RCC 7860 (cell line): ENCODE measurements around the gene PGAP6.
"Not testable (repeated sequence)": the region's sequence is repeated elsewhere in the genome, so short reads cannot be mapped to it uniquely, and the experiment has no call there.

ENCODE experiments used
- DNase-seq: peaks from one replicate; pipeline ENCODE4 v3.0.0-alpha.2; 2015; ENCODE audit warnings: low spot score
- FAIRE-seq: peaks from 2 replicates; lab custom pipeline; 2012; peaks lifted over from hg19 to GRCh38; lab: Jason Lieb, UNC

PGAP6 gene

GRCh38 chr16:331181-331814 lies 50.5 kb downstream of the PGAP6 start:
- not testable (repeated sequence) for FAIRE-seq, DNase-seq

DNA sequence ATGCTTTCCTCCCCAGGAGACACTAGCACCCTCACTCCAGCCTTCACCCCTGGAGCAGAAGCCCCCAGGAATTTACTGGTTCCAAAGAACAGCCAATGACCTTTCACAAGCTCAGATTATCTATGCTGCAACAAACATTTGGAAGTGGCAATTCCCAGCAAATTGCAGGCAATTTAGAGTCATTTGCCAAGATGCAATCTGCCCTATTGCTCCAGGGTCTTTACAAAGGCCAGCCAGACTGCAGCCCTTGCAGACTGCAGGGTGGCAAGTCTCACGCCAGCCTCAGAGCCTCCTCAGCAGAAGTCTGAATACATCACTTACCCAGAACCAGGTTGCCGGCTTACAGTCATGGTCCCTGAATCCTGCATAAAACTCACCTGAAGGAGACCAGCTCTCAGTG lies 51.0 kb downstream of the PGAP6 start:
- DNase-seq (no peak), FAIRE-seq (no peak)

DNA sequence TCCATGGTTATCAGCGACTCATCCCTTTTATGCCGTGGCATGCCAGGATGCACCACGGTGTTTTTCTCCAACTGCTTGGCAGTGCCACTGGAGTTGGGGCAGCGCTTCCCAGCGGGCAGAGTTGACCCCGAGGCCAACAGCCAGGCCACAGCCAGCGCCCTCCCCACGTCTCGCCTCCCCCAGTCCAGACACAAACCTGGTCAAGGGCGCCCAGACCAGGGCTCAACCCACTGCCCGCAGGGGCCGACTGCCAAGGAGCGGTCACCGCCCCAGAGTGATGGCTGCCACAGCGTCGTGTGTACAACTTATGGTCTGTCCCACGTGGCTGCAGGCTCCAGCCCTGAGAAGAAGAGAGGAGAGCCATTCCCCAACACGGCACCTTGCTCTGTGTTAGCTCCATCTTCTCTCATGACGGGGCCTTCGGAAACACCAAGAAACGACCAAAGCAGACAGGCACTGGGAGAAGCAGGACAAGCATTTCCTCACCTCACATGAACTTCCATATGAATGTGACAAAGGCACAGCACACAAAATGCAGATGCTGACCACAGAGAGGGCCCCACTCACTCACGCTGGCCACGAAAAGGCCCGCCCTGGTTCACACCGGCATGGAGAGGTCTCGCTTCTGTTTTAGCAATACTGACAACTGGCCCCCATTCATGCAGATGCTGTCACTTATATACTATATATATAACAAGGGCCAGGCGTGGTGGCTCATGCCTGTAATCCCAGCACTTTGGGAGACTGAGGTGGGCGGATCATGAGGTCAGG lies 56.2 kb downstream of the PGAP6 start:
- DNase-seq (no peak), FAIRE-seq (no peak)

- FAIRE-seq, result no peak
- DNase-seq, result no peak
Measured at GRCh38 chr16:324451-325334, 57.1 kb downstream of the PGAP6 start.

DNA sequence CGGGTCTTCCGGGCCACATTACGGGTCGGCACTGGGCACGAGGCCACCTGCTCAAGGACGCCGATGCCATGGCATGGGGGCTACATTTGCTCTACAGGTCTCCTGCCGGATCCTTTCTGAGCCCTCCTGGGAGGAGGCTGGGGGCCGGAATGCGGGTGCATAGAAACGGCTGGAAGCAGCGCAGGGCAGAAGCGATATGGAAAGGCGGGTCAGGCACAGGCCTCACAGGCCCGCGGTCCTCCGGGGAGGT lies 57.7 kb downstream of the PGAP6 start:
- FAIRE-seq, result no peak
- no peak for DNase-seq

GRCh38 chr16:322476-323143 lies 59.2 kb downstream of the PGAP6 start:
- no peak for DNase-seq
- no peak for FAIRE-seq

- FAIRE-seq (no peak), DNase-seq (no peak)
Measured at GRCh38 chr16:321532-321931, 60.2 kb downstream of the PGAP6 start.
